ENCODE measurements around the gene RABGEF1.

- no peak for TF ChIP-seq MAX (IDR thresholded peaks at IDR 0.05)
- TF ChIP-seq ZNF274 (IDR thresholded peaks at IDR 0.05; ENCODE audit: borderline replicate concordance, extremely low read depth, low read length), result no peak
- TF ChIP-seq CTCF (IDR thresholded peaks at IDR 0.05; ENCODE audit: control extremely low read depth in 1 of 3, insufficient read depth in 1 of 3, low read depth in 1 of 3, low read length in 3 of 3), result no peak
- TF ChIP-seq USF2 (IDR thresholded peaks at IDR 0.05; ENCODE audit: low read length), result no peak
- no peak for TF ChIP-seq BCL11A (IDR thresholded peaks at IDR 0.05; ENCODE audit: low read depth in 2 of 2, low read length in 2 of 2)
- no peak for TF ChIP-seq ASH2L (IDR thresholded peaks at IDR 0.05; ENCODE audit: low read length)
- TF ChIP-seq JUN (IDR thresholded peaks at IDR 0.05; ENCODE audit: low read depth, low read length), result no peak
- no peak for TF ChIP-seq EZH2 (IDR thresholded peaks at IDR 0.05; ENCODE audit: low read depth, low read length, severe bottlenecking)
- TF ChIP-seq SIRT6 (IDR thresholded peaks at IDR 0.05; ENCODE audit: low read length), result no peak
These were observed 28.6 kb downstream of the RABGEF1 start for GRCh38 chr7:66768865-66769832.
